Spleen (tissue), 11 donors: ENCODE results near the gene LRRC18. TPM values are rescaled to one million over a fixed set of nuclear protein-coding genes. Genes with fewer than 3 reads are reported as not detected.

ENCODE experiments used
- DNase-seq: peaks from one replicate; pipeline ENCODE4 v3.0.0-alpha.2; 2020
- H3K27ac ChIP-seq, 8 donors: fragments of 200-600 bp; sonication (generic) in 7 of 8; 1 replicate in 4 of 8; 2 replicates in 4 of 8; pipeline versions ENCODE4 v1.5.0 to v1.8.0; 2016 to 2021; ENCODE audit warnings: inconsistent platforms in 4 of 8, mild to moderate bottlenecking in 4 of 8, moderate library complexity in 1 of 8
- H3K27me3 ChIP-seq, 7 donors: fragments of 200-600 bp; sonication (generic) in 6 of 7; replicated peaks in 1 of 7; 1 replicate in 4 of 7; 2 replicates in 3 of 7; pipeline versions ENCODE4 v1.5.0 to v1.8.0; 2016 to 2021; ENCODE audit warnings: inconsistent platforms in 3 of 7, mild to moderate bottlenecking in 1 of 7
- H3K36me3 ChIP-seq, 6 donors: fragments of 200-600 bp; sonication (generic) in 5 of 6; 1 replicate in 4 of 6; 2 replicates in 2 of 6; pipeline versions ENCODE4 v1.5.0 to v1.8.0; 2016 to 2021; ENCODE audit warnings: inconsistent platforms in 2 of 6
- H3K4me1 ChIP-seq, 6 donors: fragments of 200-600 bp; sonication (generic) in 5 of 6; 1 replicate in 3 of 6; 2 replicates in 3 of 6; pipeline versions ENCODE4 v1.5.0 to v1.8.0; 2016 to 2021; ENCODE audit warnings: inconsistent platforms in 3 of 6
- H3K4me3 ChIP-seq, 8 donors: fragments of 200-600 bp; sonication (generic) in 7 of 8; 1 replicate in 4 of 8; 2 replicates in 4 of 8; pipeline versions ENCODE4 v1.5.0 to v1.8.0; 2016 to 2021; ENCODE audit warnings: inconsistent platforms in 4 of 8, mild to moderate bottlenecking in 4 of 8, moderate library complexity in 2 of 8
- H3K9me3 ChIP-seq, 8 donors: fragments of 200-600 bp; sonication (generic) in 7 of 8; 1 replicate in 4 of 8; 2 replicates in 4 of 8; pipeline versions ENCODE4 v1.5.0 to v1.8.0; 2016 to 2021; ENCODE audit warnings: inconsistent platforms in 4 of 8
- POLR2A ChIP-seq, 3 donors: fragments of 450-650 bp; IDR thresholded peaks; one replicate each; pipeline ENCODE4 v1.5.1; 2017; ENCODE audit warnings: antibody characterized with exemption in 3 of 3, mild to moderate bottlenecking in 1 of 3
- POLR2AphosphoS5 ChIP-seq, 3 donors: sonication (generic); formaldehyde crosslinking; IDR thresholded peaks; one replicate each; pipeline ENCODE4 v1.5.1; 2017; ENCODE audit warnings: antibody characterized with exemption in 3 of 3
- WGBS, 5 donors: extraction: QIAGEN DNeasy Blood & Tissue Kit in 3 of 5; methylation state at CpG; one replicate each; pipeline versions ENCODE4 v1.1.5 to v1.1.7; 2013 to 2018; 5-methylcytosine and 5-hydroxymethylcytosine counted together
- intact Hi-C: fragments of 100-400 bp; cut with DNase I; formaldehyde crosslinking; loops from one replicate; pipeline ENCODE4 v1.15.0; 2023; ENCODE audit warnings: low total_unique reads
- polyA plus RNA-seq, 3 donors: library from polyadenylated mRNA; stranded (reverse); fragments of 200-250 nt; gene quantifications; one replicate each; pipeline ENCODE4 v1.2.1, GENCODE V29; 2013
- total RNA-seq, 7 donors: library from RNA; depleted of rRNA in 3 of 7; stranded (reverse); fragments of >200 nt in 3 of 7; fragmentation: NEBNext Ultra II Directional in 4 of 7; extraction: Animal tissue kit (Norgen Biotek cat#: 25700) in 4 of 7; gene quantifications; one replicate each; pipeline versions ENCODE4 v1.1.0 to v1.2.1, GENCODE V29; 2016 to 2021
- TF ChIP-seq, protein P1 (sequence below), 11 experiments: fragments of 200-600 bp in 7 of 11; fragments of 450-650 bp in 4 of 11; sonication (generic) in 4 of 11; IDR thresholded peaks in 8 of 11; conservative IDR thresholded peaks in 3 of 11; 1 replicate in 7 of 11; 2 replicates in 4 of 11; pipeline versions ENCODE4 v1.4.0 to v1.8.0; 2016 to 2021; ENCODE audit warnings: antibody characterized with exemption in 11 of 11, inconsistent platforms in 4 of 11, mild to moderate bottlenecking in 1 of 11
- donor health status: healthy with polysubstance abuse.
- donor health status: DM: no; HTN: no; CAD: no; lungs with moderate emphysema.
- donor health status: DM: no; HTN: no; CAD: no.
- donor health status: Bipolar disorder and iron deficiency.
- donor health status: healthy.
- donor health status: DM: no; HTN: no; CAD: no.
- donor health status: DM: yes; HTN: yes; CAD: no.

Gene LRRC18
- total and polyA plus RNA-seq, 10 donors, result 0.06 TPM; not detected in 9

- TF ChIP-seq POLR2A (IDR thresholded peaks at IDR 0.05) (no peak), POLR2AphosphoS5 (IDR thresholded peaks at IDR 0.05) (no peak)
- 70 to 87% (median 79%) methylated on average over 10 of the region's 10 CpGs for WGBS, 5 donors
- intact Hi-C loops, result no loop called here
- no peaks in the 10 kb centered on the region for H3K9me3 ChIP-seq
- H3K27ac ChIP-seq, result no peak overlapping the region
- H3K36me3 ChIP-seq, result peaks cover 0 to 100% (median 37%) of the 10 kb centered on the region in 6 donors
- H3K4me3 ChIP-seq, result no peak overlapping the region
- H3K27me3 ChIP-seq, result no peaks in the 10 kb centered on the region
- no peak for DNase-seq
- H3K4me1 ChIP-seq, result no peaks in the 10 kb centered on the region
These were observed 8.2 kb upstream of the LRRC18 start for GRCh38 chr10:48947690-48948469.

DNA sequence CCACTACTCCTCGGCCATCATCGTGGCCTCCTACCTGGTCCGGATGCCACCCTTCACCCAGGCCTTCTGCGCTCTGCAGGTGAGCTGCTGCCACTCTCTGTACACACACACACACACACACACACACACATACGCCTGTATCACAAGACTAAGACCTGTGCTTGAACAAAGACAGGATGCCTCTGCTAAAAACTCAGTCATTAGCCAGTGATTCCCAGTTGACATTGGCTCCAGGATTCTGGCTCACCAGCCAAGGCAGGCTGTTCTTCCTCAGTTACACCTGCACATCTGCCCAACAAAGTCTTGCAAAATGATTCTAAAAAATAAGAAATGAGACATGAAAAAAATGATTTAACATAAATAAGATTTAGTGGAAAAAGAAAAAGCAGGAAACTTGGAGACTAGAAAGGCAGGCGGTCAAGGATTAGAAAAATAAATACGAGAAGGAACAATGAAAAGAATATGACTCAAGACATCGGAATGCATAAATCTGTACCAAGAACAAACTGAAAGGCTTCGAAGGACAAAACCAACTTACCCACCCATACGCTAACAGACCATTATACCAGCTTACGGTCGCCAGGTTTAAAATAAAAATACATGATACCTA is 7.4 kb upstream of the LRRC18 start:
- 91 to 97% (median 94%) methylated on average over 12 of the region's 12 CpGs for WGBS, 5 donors
- H3K9me3 ChIP-seq, result no peaks in the 10 kb centered on the region
- no peak overlapping the region for H3K27ac ChIP-seq
- DNase-seq, result no peak
- peaks cover 0 to 100% (median 39%) of the 10 kb centered on the region in 6 donors for H3K36me3 ChIP-seq
- TF ChIP-seq POLR2A (IDR thresholded peaks at IDR 0.05) (no peak), POLR2AphosphoS5 (IDR thresholded peaks at IDR 0.05) (no peak)
- TF ChIP-seq, protein P1, sequence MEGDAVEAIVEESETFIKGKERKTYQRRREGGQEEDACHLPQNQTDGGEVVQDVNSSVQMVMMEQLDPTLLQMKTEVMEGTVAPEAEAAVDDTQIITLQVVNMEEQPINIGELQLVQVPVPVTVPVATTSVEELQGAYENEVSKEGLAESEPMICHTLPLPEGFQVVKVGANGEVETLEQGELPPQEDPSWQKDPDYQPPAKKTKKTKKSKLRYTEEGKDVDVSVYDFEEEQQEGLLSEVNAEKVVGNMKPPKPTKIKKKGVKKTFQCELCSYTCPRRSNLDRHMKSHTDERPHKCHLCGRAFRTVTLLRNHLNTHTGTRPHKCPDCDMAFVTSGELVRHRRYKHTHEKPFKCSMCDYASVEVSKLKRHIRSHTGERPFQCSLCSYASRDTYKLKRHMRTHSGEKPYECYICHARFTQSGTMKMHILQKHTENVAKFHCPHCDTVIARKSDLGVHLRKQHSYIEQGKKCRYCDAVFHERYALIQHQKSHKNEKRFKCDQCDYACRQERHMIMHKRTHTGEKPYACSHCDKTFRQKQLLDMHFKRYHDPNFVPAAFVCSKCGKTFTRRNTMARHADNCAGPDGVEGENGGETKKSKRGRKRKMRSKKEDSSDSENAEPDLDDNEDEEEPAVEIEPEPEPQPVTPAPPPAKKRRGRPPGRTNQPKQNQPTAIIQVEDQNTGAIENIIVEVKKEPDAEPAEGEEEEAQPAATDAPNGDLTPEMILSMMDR (IDR thresholded peaks at IDR 0.05 in 8 of 11, conservative IDR thresholded peaks at IDR 0.05 in 3 of 11), result no peak
- no peaks in the 10 kb centered on the region for H3K4me1 ChIP-seq
- H3K4me3 ChIP-seq, result no peak overlapping the region
- intact Hi-C loops, result no loop called here
- H3K27me3 ChIP-seq, result no peaks in the 10 kb centered on the region

- H3K36me3 ChIP-seq, result peaks cover 0 to 100% (median 40%) of the 10 kb centered on the region in 6 donors
- DNase-seq, result no peak
These were observed 6.7 kb upstream of the LRRC18 start for GRCh38 chr10:48946332-48946731.

GRCh38 chr10:48945441-48946130 is 5.9 kb upstream of the LRRC18 start:
- no peak overlapping the region for H3K4me3 ChIP-seq
- TF ChIP-seq, protein P1 (IDR thresholded peaks at IDR 0.05 in 8 of 11, conservative IDR thresholded peaks at IDR 0.05 in 3 of 11), result no peak
- TF ChIP-seq POLR2AphosphoS5 (IDR thresholded peaks at IDR 0.05), result no peak
- TF ChIP-seq POLR2A (IDR thresholded peaks at IDR 0.05), result no peak
- DNase-seq, result no peak
- 77 to 90% (median 84%) methylated on average over 6 of the region's 6 CpGs for WGBS, 5 donors
- H3K9me3 ChIP-seq, result no peaks in the 10 kb centered on the region
- intact Hi-C loops, result no loop called here
- H3K4me1 ChIP-seq, result no peaks in the 10 kb centered on the region
- peaks cover 0 to 100% (median 35%) of the 10 kb centered on the region in 6 donors for H3K36me3 ChIP-seq
- H3K27me3 ChIP-seq, result no peaks in the 10 kb centered on the region
- no peak overlapping the region for H3K27ac ChIP-seq

More at GRCh38 chr10:48946332-48946731, 6.7 kb upstream of the LRRC18 start:
- intact Hi-C loops, result no loop called here
- no peaks in the 10 kb centered on the region for H3K9me3 ChIP-seq
- H3K4me3 ChIP-seq, result no peak overlapping the region
- H3K27me3 ChIP-seq, result no peaks in the 10 kb centered on the region
- H3K4me1 ChIP-seq, result no peaks in the 10 kb centered on the region
- 89 to 96% (median 94%) methylated on average over 5 of the region's 5 CpGs for WGBS, 5 donors
- no peak overlapping the region for H3K27ac ChIP-seq
- no peak for TF ChIP-seq POLR2A (IDR thresholded peaks at IDR 0.05)
- no peak for TF ChIP-seq POLR2AphosphoS5 (IDR thresholded peaks at IDR 0.05)
- TF ChIP-seq, protein P1 (IDR thresholded peaks at IDR 0.05 in 8 of 11, conservative IDR thresholded peaks at IDR 0.05 in 3 of 11), result no peak
